OCI-LY1 (cell line): ENCODE measurements around the gene CACNA1E.

ENCODE experiments used
- H2AFZ ChIP-seq: fragments of 200-600 bp; sonication (generic), shearing (Covaris generic); 2 replicates; pipeline ENCODE4 v1.6.0; 2014; ENCODE audit warnings: antibody characterized with exemption, mild to moderate bottlenecking, low read length
- H3F3A ChIP-seq: fragments of 200-600 bp; sonication (generic), shearing (Covaris generic); 2 replicates; pipeline ENCODE4 v1.6.0; 2014; ENCODE audit warnings: mild to moderate bottlenecking, antibody characterized with exemption, low read length, moderate library complexity; ENCODE audit not compliant: insufficient read depth
- H3K27ac ChIP-seq: fragments of 200-600 bp; sonication (generic); 2 replicates; pipeline ENCODE4 v1.5.1; 2014; ENCODE audit warnings: low read length, mixed run types, mild to moderate bottlenecking, low read depth; ENCODE audit not compliant: poor library complexity, severe bottlenecking
- H3K27me3 ChIP-seq: fragments of 200-600 bp; sonication (generic); 2 replicates; pipeline ENCODE4 v1.6.0; 2014; ENCODE audit warnings: antibody characterized with exemption, mild to moderate bottlenecking, low read length, moderate library complexity; ENCODE audit not compliant: insufficient read depth
- H3K36me3 ChIP-seq: fragments of 200-600 bp; sonication (generic); 2 replicates; pipeline ENCODE4 v1.6.1; 2014; ENCODE audit warnings: mild to moderate bottlenecking, antibody characterized with exemption, low read length, moderate library complexity, mixed read lengths; ENCODE audit not compliant: insufficient read depth
- H3K4me1 ChIP-seq: fragments of 200-600 bp; sonication (generic); 2 replicates; pipeline ENCODE4 v1.5.1; 2014; ENCODE audit warnings: mild to moderate bottlenecking, low read length, moderate library complexity; ENCODE audit not compliant: insufficient read depth, severe bottlenecking
- H3K4me2 ChIP-seq: fragments of 200-600 bp; sonication (generic), shearing (Covaris generic); 2 replicates; pipeline ENCODE4 v1.6.1; 2014; ENCODE audit warnings: low read length
- H3K4me3 ChIP-seq: fragments of 200-600 bp; sonication (generic); 2 replicates; pipeline ENCODE4 v1.5.1; 2014; ENCODE audit warnings: low read length, low read depth, mild to moderate bottlenecking, mixed read lengths; ENCODE audit not compliant: poor library complexity, severe bottlenecking
- H3K79me2 ChIP-seq: fragments of 200-600 bp; shearing (Covaris generic); 2 replicates; pipeline ENCODE4 v1.6.1; 2016; ENCODE audit warnings: mixed run types, low read length, mixed read lengths; ENCODE audit not compliant: insufficient read depth
- H3K9ac ChIP-seq: fragments of 200-600 bp; sonication (generic), shearing (Covaris generic); 2 replicates; pipeline ENCODE4 v1.6.1; 2014; ENCODE audit warnings: mild to moderate bottlenecking, low read length, mixed read lengths
- H3K9me2 ChIP-seq: fragments of 200-600 bp; sonication (generic), shearing (Covaris generic); 2 replicates; pipeline ENCODE4 v1.6.1; 2014; ENCODE audit warnings: low read depth, mild to moderate bottlenecking, low read length, mixed read lengths
- H3K9me3 ChIP-seq: fragments of 200-600 bp; shearing (Covaris generic); 2 replicates; pipeline ENCODE4 v1.6.1; 2014; ENCODE audit warnings: low read length, mixed read lengths
- H4K20me1 ChIP-seq: fragments of 200-600 bp; sonication (generic), shearing (Covaris generic); 2 replicates; pipeline ENCODE4 v1.6.0; 2016; ENCODE audit warnings: mild to moderate bottlenecking, low read length; ENCODE audit not compliant: insufficient read depth
- EZH2 ChIP-seq: fragments of 200-600 bp; sonication (generic), shearing (Covaris generic); IDR thresholded peaks from 2 replicates; pipeline ENCODE4 v1.8.0; 2017; ENCODE audit warnings: borderline replicate concordance, mixed run types, mild to moderate bottlenecking, antibody characterized with exemption, low read length, moderate library complexity, mixed read lengths
- TF ChIP-seq, protein P1 (sequence below): fragments of 200-600 bp; sonication (generic), shearing (Covaris generic); IDR thresholded peaks from 2 replicates; pipeline ENCODE4 v1.5.1; 2017; ENCODE audit warnings: mild to moderate bottlenecking, antibody characterized with exemption, low read length, moderate library complexity, mixed read lengths

Gene CACNA1E

GRCh38 chr1:181490276-181490675 is 7.0 kb downstream of the CACNA1E start:
- H3K4me2 ChIP-seq, result no peak overlapping the region
- TF ChIP-seq, protein P1, sequence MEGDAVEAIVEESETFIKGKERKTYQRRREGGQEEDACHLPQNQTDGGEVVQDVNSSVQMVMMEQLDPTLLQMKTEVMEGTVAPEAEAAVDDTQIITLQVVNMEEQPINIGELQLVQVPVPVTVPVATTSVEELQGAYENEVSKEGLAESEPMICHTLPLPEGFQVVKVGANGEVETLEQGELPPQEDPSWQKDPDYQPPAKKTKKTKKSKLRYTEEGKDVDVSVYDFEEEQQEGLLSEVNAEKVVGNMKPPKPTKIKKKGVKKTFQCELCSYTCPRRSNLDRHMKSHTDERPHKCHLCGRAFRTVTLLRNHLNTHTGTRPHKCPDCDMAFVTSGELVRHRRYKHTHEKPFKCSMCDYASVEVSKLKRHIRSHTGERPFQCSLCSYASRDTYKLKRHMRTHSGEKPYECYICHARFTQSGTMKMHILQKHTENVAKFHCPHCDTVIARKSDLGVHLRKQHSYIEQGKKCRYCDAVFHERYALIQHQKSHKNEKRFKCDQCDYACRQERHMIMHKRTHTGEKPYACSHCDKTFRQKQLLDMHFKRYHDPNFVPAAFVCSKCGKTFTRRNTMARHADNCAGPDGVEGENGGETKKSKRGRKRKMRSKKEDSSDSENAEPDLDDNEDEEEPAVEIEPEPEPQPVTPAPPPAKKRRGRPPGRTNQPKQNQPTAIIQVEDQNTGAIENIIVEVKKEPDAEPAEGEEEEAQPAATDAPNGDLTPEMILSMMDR, result no peak
- no peak for TF ChIP-seq EZH2

DNA sequence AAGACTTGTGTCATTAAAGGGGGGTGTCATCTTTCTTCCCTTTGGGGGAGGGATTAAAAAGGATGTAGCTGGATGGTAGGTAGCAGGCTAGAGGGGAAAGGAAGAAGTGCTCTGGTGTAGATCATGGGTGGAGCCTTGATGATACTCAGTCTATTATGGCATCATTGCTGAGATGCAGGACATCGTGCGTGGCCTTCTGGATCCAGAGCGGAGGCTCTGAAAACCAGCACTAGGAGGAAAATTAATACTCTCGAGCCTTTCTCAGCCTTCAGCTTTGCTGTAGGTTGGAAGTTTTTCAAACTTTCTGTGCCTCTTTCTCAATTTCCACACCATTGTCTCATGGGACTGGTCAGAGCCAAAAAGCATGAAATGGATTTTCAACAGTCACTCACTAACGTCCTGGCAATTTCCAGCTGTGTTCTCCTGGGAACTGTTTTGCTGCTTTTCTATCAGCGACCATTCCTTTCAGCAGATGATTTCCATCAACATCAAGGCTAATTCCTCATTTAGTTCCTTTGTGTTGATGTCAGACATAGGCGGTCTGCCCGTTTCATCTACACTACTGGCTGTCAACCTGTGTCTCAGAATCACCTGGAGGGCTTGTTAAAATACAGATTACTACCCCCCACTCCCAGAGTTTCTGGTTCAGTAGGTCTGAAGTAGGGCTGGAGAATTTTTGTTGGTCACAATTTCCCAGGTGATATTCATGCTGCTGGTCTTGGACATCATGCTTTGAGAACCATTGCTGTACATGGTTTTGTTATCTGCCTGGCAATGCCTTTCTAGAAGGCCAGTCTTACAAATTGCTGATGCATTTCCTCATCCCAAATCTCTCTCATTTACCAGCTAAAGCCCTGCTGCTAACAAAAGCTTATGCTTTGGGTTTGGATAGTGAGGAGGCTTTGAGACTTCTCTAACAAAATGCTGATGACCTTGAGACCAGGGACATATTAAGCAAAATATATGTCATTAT is 7.7 kb downstream of the CACNA1E start:
- Histone ChIP-seq H3K27me3 (no peaks in the 10 kb centered on the region), H2AFZ (no peak overlapping the region), H3K9me3 (no peaks in the 10 kb centered on the region), H3K27ac (no peak overlapping the region), H3K36me3 (no peaks in the 10 kb centered on the region), H3K9ac (no peak overlapping the region), H3K79me2 (no peaks in the 10 kb centered on the region), H3F3A (no peaks in the 10 kb centered on the region), H4K20me1 (no peaks in the 10 kb centered on the region), H3K4me3 (no peak overlapping the region), H3K4me1 (no peaks in the 10 kb centered on the region), H3K9me2 (no peaks in the 10 kb centered on the region), H3K4me2 (no peak overlapping the region)
- no peak for TF ChIP-seq EZH2
- TF ChIP-seq, protein P1, result no peak

More at GRCh38 chr1:181490276-181490675, 7.0 kb downstream of the CACNA1E start:
- Histone ChIP-seq H3K27ac (no peak overlapping the region), H3K4me1 (no peaks in the 10 kb centered on the region), H2AFZ (no peak overlapping the region), H3K36me3 (no peaks in the 10 kb centered on the region), H4K20me1 (no peaks in the 10 kb centered on the region), H3K4me3 (no peak overlapping the region), H3K9ac (no peak overlapping the region), H3K9me3 (no peaks in the 10 kb centered on the region), H3K79me2 (no peaks in the 10 kb centered on the region), H3K27me3 (no peaks in the 10 kb centered on the region), H3K9me2 (no peaks in the 10 kb centered on the region), H3F3A (no peaks in the 10 kb centered on the region)

- Histone ChIP-seq H3K9me3 (no peaks in the 10 kb centered on the region), H3K9ac (no peak overlapping the region), H3F3A (no peaks in the 10 kb centered on the region), H3K9me2 (no peaks in the 10 kb centered on the region), H4K20me1 (no peaks in the 10 kb centered on the region), H3K79me2 (no peaks in the 10 kb centered on the region), H3K27ac (no peak overlapping the region), H3K4me2 (no peak overlapping the region), H3K4me1 (no peaks in the 10 kb centered on the region), H2AFZ (no peak overlapping the region), H3K36me3 (no peaks in the 10 kb centered on the region), H3K4me3 (no peak overlapping the region), H3K27me3 (no peaks in the 10 kb centered on the region)
- no peak for TF ChIP-seq EZH2
- TF ChIP-seq, protein P1, result no peak
These were observed 9.8 kb downstream of the CACNA1E start for GRCh38 chr1:181493166-181493565.
